Heart left ventricle (tissue), 13 donors: ENCODE results near the gene KPNA4.

Source experiments
- CTCF ChIP-seq, 12 donors: fragments of 200-600 bp; sonication (generic) in 4 of 12; IDR thresholded peaks; one replicate each; pipeline versions ENCODE4 v1.5.0 to v1.8.0; 2018 to 2022; ENCODE audit warnings: antibody characterized with exemption in 12 of 12, mild to moderate bottlenecking in 5 of 12
- POLR2A ChIP-seq, 2 donors: fragments of 450-650 bp; IDR thresholded peaks; one replicate each; pipeline ENCODE4 v1.6.1; 2017; ENCODE audit warnings: antibody characterized with exemption in 2 of 2, mild to moderate bottlenecking in 2 of 2, moderate library complexity in 2 of 2
- donor health status: ischemic (EF 13 %, LVEDD 7.1; RV severe dilation, severe dysfunction).
- donor health status: DM: no; HTN: yes; CAD: no.
- donor health status: DM: no; HTN: no; CAD: no.
- donor health status: ischemic (EF 25% LVEDD 6.9; RV normal size, moderate dysfunction).
- donor health status: ischemic (EF 25% LVEDD 5.7; RV mildly dilated, moderate dysfunction).
- donor health status: ischemic (EF 35%, LVEDD 5.7; RV mildly dilated, moderate dysfunction).
- donor health status: nonischemic (EF 11% LVEDD 7.7; RV severe dilation, severe dysfunction).
- donor health status: DM: yes; HTN: yes; CAD: no.
- donor health status: PGD.
- donor health status: ischemic (EF 29% LVEDD 5.4; RV normal size, mild dysfunction).
- donor health status: nonischemic (EF 23%, LVEDD 6.1; RV moderate dilation, normal function).

GRCh38 chr3:160565442-160566403 is at the start of gene KPNA4:
- TF ChIP-seq CTCF (IDR thresholded peaks at IDR 0.05), result no peak
- TF ChIP-seq POLR2A (IDR thresholded peaks at IDR 0.05), result peak in 1 of 2 donors; percentile 76
